A549 (cell line): ENCODE measurements around the gene BRMS1. TPM values are rescaled to one million over a fixed set of nuclear protein-coding genes. Genes with fewer than 3 reads are reported as not detected.

ENCODE experiments used
- ATAC-seq, 2 experiments: fragments of 200-7000 bp in 1 of 2; fragments of >200 bp in 1 of 2; cut with Nextera tagmentation in 1 of 2; cut with Tn5 transposase in 1 of 2; 3 replicates each; pipeline versions ENCODE4 v1.8.0 to v1.9.1; 2018 to 2020; ENCODE audit warnings: mild to moderate bottlenecking in 1 of 2, moderate library complexity in 1 of 2
- CTCF ChIA-PET: fragments of 300-600 bp; sonication (Branson Sonifier 250); formaldehyde crosslinking; extraction: SDS; loops from one replicate; lab custom pipeline; 2021; ENCODE audit warnings: antibody characterized with exemption, inconsistent platforms; lab: Yijun Ruan, JAX
- POLR2A ChIA-PET: fragments of 350-600 bp; formaldehyde crosslinking; extraction: SDS; loops from one replicate; lab custom pipeline; 2021; ENCODE audit warnings: antibody characterized with exemption, inconsistent platforms; lab: Yijun Ruan, JAX
- DNase-seq, 2 experiments: peaks; one replicate each; pipeline versions ENCODE4 v3.0.0 to v3.0.0-alpha.2; 2011 to 2016; ENCODE audit warnings: low read depth in 1 of 2, low spot score in 1 of 2
- FAIRE-seq: peaks from 2 replicates; lab custom pipeline; 2011; peaks lifted over from hg19 to GRCh38; lab: Jason Lieb, UNC
- H3K27ac ChIP-seq, 2 experiments: fragments of >200 bp; sonication (Bioruptor Twin); formaldehyde crosslinking; 3 replicates each; pipeline ENCODE4 v1.5.1; 2016 to 2017
- H3K4me1 ChIP-seq: fragments of >200 bp; sonication (Bioruptor Twin); formaldehyde crosslinking; 3 replicates; pipeline ENCODE4 v1.6.1; 2016
- H3K4me2 ChIP-seq: fragments of >200 bp; sonication (Bioruptor Twin); formaldehyde crosslinking; 3 replicates; pipeline ENCODE4 v1.6.1; 2016
- H3K4me3 ChIP-seq: fragments of >200 bp; sonication (Bioruptor Twin); formaldehyde crosslinking; 3 replicates; pipeline ENCODE4 v1.5.1; 2016
- H3K9me3 ChIP-seq: fragments of >200 bp; sonication (Bioruptor Twin); formaldehyde crosslinking; 3 replicates; pipeline ENCODE4 v1.6.1; 2016
- ATOH8 ChIP-seq: fragments of 250-450 bp; sonication (Bioruptor Pico); IDR thresholded peaks from 2 replicates; pipeline ENCODE4 v1.5.0; 2020; ENCODE audit warnings: low read depth, mild to moderate bottlenecking, moderate library complexity
- BHLHE40 ChIP-seq: IDR thresholded peaks from 2 replicates; pipeline ENCODE4 v1.6.1; 2012; ENCODE audit warnings: low read depth, low read length, inconsistent platforms
- CBX8 ChIP-seq: fragments of 200-600 bp; sonication (generic); IDR thresholded peaks from 2 replicates; pipeline ENCODE4 v1.6.1; 2016
- HEYL ChIP-seq: fragments of 250-450 bp; sonication (Bioruptor Pico); IDR thresholded peaks from 2 replicates; pipeline ENCODE4 v1.8.0; 2021; ENCODE audit warnings: mild to moderate bottlenecking, moderate library complexity
- HOXB13 ChIP-seq: fragments of 250-450 bp; sonication (Bioruptor Pico); IDR thresholded peaks from 2 replicates; pipeline ENCODE4 v1.5.0; 2020; ENCODE audit warnings: low read depth, mild to moderate bottlenecking, moderate library complexity
- KDM1A ChIP-seq: fragments of 200-600 bp; sonication (generic); IDR thresholded peaks from 2 replicates; pipeline ENCODE4 v1.6.1; 2016; ENCODE audit warnings: low read depth, mild to moderate bottlenecking
- MAFK ChIP-seq: fragments of 450-650 bp; IDR thresholded peaks from 2 replicates; pipeline ENCODE4 v1.6.1; 2014; ENCODE audit not compliant: partially characterized antibody
- MAX ChIP-seq: IDR thresholded peaks from 2 replicates; pipeline ENCODE4 v1.6.1; 2012
- MYC ChIP-seq: IDR thresholded peaks from 2 replicates; pipeline ENCODE4 v1.6.1; 2012; ENCODE audit warnings: mild to moderate bottlenecking, inconsistent platforms, low read length, improper control_type of control experiment, borderline replicate concordance
- NPAS2 ChIP-seq: fragments of 250-450 bp; sonication (Bioruptor Pico); IDR thresholded peaks from 2 replicates; pipeline ENCODE4 v1.8.0; 2022; ENCODE audit warnings: mild to moderate bottlenecking, moderate library complexity, borderline replicate concordance
- RAD21 ChIP-seq, 2 experiments: fragments of >200 bp in 1 of 2; sonication (Bioruptor Twin) in 1 of 2; formaldehyde crosslinking in 1 of 2; IDR thresholded peaks in 1 of 2; conservative IDR thresholded peaks in 1 of 2; 2 replicates in 1 of 2; 3 replicates in 1 of 2; pipeline ENCODE4 v1.6.1; 2012 to 2018; ENCODE audit warnings: inconsistent platforms in 1 of 2
- RFX5 ChIP-seq: fragments of 450-650 bp; IDR thresholded peaks from 2 replicates; pipeline ENCODE4 v1.7.1; 2014; ENCODE audit warnings: antibody characterized with exemption, mild to moderate bottlenecking, moderate library complexity
- SMC3 ChIP-seq: fragments of >200 bp; sonication (Bioruptor Twin); formaldehyde crosslinking; IDR thresholded peaks from 3 replicates; pipeline ENCODE4 v1.6.1; 2018; ENCODE audit warnings: inconsistent platforms
- TFCP2L1 ChIP-seq: fragments of 250-450 bp; sonication (Bioruptor Pico); IDR thresholded peaks from 2 replicates; pipeline ENCODE4 v1.5.0; 2021; ENCODE audit warnings: mild to moderate bottlenecking
- ZC3H11A ChIP-seq: fragments of 450-650 bp; IDR thresholded peaks from 2 replicates; pipeline ENCODE4 v1.6.1; 2014; ENCODE audit warnings: antibody characterized with exemption, mild to moderate bottlenecking
- ZNF302 ChIP-seq: fragments of 250-450 bp; sonication (Bioruptor Pico); IDR thresholded peaks from 2 replicates; pipeline ENCODE4 v1.9.0; 2021; ENCODE audit warnings: inconsistent platforms, mild to moderate bottlenecking, moderate library complexity
- WGBS: methylation state at CpG from one replicate; pipeline ENCODE4 v1.1.6; 2017; ENCODE audit errors: missing lambda C conversion rate; 5-methylcytosine and 5-hydroxymethylcytosine counted together
- polyA plus RNA-seq, 4 experiments: library from polyadenylated mRNA; depleted of rRNA in 3 of 4; stranded (reverse); fragments of >200 nt; fragmentation: RNase III in 1 of 4; extraction: RNeasy Plus Mini Kit Qiagen cat#74134 plus additional on column Dnase treatment in 1 of 4; gene quantifications; 2 replicates in 3 of 4; 3 replicates in 1 of 4; pipeline ENCODE4 v1.2.3, GENCODE V29; 2011 to 2017
- TF ChIP-seq, protein P1 (sequence below): IDR thresholded peaks from 2 replicates; pipeline ENCODE4 v1.6.1; 2012; ENCODE audit warnings: low read depth, borderline replicate concordance
- TF ChIP-seq, protein P2 (sequence below): fragments of >200 bp; sonication (Bioruptor Twin); formaldehyde crosslinking; IDR thresholded peaks from 3 replicates; pipeline ENCODE4 v1.5.1; 2016
- TF ChIP-seq, protein P3 (sequence below): fragments of 450-650 bp; IDR thresholded peaks from 2 replicates; pipeline ENCODE4 v1.6.1; 2014; ENCODE audit warnings: antibody characterized with exemption

BRMS1 gene
- polyA plus RNA-seq, 2 of the 4 experiments (the other 2 are of a cell fraction): 56.2 to 90.8 TPM

- 92% methylated on average over 3 of the region's 3 CpGs for WGBS
- Histone ChIP-seq H3K4me1 (peaks cover 37% of the 10 kb centered on the region), H3K9me3 (no peaks in the 10 kb centered on the region), H3K4me3 (no peak overlapping the region), H3K27ac (no peak overlapping the region), H3K4me2 (no peak overlapping the region)
- FAIRE-seq (no peak), ATAC-seq (no peak), DNase-seq (no peak)
- TF ChIP-seq KDM1A (no peak), CBX8 (no peak), RAD21 (conservative IDR thresholded peaks at IDR 0.05 in 1 of 2, IDR thresholded peaks at IDR 0.05 in 1 of 2) (no peak), HEYL (CRISPR knock-in tag) (no peak), MAFK (peak; percentile 83), TFCP2L1 (no peak)
- ChIA-PET POLR2A (interaction anchor here (0.7 to 0.9 kb wide), 2 partner anchors 17 to 18 kb away, joined by 3 to 4 read pairs; no protein-coding TSS in a partner anchor), CTCF (interaction anchor here (0.8 to 8.7 kb wide), 7 partner anchors 10 to 133 kb away, joined by 3 to 247 read pairs (median 5); partner anchors contain the start of genes BRMS1 and CD248)
Measured at GRCh38 chr11:66329165-66329673, 15.7 kb downstream of the BRMS1 start.

GRCh38 chr11:66328302-66329144, 16.4 kb downstream of the BRMS1 start:
- peaks cover 37% of the 10 kb centered on the region for H3K4me1 ChIP-seq
- WGBS: 23% methylated on average over 16 of the region's 19 CpGs
- FAIRE-seq: no peak
- H3K4me3 ChIP-seq: no peak overlapping the region
- H3K9me3 ChIP-seq: no peaks in the 10 kb centered on the region
- peak; percentile 74; the same call in 1 of the 2 replicates for TF ChIP-seq NPAS2 (CRISPR knock-in tag)
- peak; percentile 96 for TF ChIP-seq SMC3
- TF ChIP-seq, protein P1, sequence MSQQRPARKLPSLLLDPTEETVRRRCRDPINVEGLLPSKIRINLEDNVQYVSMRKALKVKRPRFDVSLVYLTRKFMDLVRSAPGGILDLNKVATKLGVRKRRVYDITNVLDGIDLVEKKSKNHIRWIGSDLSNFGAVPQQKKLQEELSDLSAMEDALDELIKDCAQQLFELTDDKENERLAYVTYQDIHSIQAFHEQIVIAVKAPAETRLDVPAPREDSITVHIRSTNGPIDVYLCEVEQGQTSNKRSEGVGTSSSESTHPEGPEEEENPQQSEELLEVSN: peak; percentile 87; the same call in 1 of the 2 replicates
- TF ChIP-seq RFX5: no peak
- TF ChIP-seq TFCP2L1: 0 out of 2 replicates have a peak, but pooled peaks have one; percentile 59
- 0 out of 2 replicates have a peak, but pooled peaks have one; percentile 32 for TF ChIP-seq BHLHE40
- TF ChIP-seq, protein P2, sequence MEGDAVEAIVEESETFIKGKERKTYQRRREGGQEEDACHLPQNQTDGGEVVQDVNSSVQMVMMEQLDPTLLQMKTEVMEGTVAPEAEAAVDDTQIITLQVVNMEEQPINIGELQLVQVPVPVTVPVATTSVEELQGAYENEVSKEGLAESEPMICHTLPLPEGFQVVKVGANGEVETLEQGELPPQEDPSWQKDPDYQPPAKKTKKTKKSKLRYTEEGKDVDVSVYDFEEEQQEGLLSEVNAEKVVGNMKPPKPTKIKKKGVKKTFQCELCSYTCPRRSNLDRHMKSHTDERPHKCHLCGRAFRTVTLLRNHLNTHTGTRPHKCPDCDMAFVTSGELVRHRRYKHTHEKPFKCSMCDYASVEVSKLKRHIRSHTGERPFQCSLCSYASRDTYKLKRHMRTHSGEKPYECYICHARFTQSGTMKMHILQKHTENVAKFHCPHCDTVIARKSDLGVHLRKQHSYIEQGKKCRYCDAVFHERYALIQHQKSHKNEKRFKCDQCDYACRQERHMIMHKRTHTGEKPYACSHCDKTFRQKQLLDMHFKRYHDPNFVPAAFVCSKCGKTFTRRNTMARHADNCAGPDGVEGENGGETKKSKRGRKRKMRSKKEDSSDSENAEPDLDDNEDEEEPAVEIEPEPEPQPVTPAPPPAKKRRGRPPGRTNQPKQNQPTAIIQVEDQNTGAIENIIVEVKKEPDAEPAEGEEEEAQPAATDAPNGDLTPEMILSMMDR: peak; percentile 93
- TF ChIP-seq MAX: peak; percentile 100
- 0 out of 2 replicates have a peak, but pooled peaks have one; percentile 27 for TF ChIP-seq ATOH8
- no peak for TF ChIP-seq HOXB13
- TF ChIP-seq, protein P3, sequence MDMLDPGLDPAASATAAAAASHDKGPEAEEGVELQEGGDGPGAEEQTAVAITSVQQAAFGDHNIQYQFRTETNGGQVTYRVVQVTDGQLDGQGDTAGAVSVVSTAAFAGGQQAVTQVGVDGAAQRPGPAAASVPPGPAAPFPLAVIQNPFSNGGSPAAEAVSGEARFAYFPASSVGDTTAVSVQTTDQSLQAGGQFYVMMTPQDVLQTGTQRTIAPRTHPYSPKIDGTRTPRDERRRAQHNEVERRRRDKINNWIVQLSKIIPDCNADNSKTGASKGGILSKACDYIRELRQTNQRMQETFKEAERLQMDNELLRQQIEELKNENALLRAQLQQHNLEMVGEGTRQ: peak; percentile 71
- peak; percentile 96 for TF ChIP-seq MYC
- TF ChIP-seq ZC3H11A: no peak
- TF ChIP-seq ZNF302: no peak
- TF ChIP-seq RAD21 (conservative IDR thresholded peaks at IDR 0.05 in 1 of 2, IDR thresholded peaks at IDR 0.05 in 1 of 2): peak; percentile 83 to 86
- TF ChIP-seq, all 56 proteins: peak for 11
- peak; percentile 71 to 87 for ATAC-seq
- POLR2A ChIA-PET: interaction anchor here (0.7 to 0.9 kb wide), 2 partner anchors 16 to 19 kb away, joined by 3 to 4 read pairs; no protein-coding TSS in a partner anchor
- peak; percentile 78 to 83 for DNase-seq
- Histone ChIP-seq H3K27ac (peak overlapping the region; percentile 48 to 88; a peak in 5 of 6 replicates), H3K4me2 (peak overlapping the region; percentile 50)
- CTCF ChIA-PET: interaction anchor here (0.6 to 8.7 kb wide), 9 partner anchors 10 to 132 kb away, joined by 3 to 247 read pairs (median 6); partner anchors contain the start of genes BRMS1 and CD248
